G401.6 (cell line): ENCODE results near the gene STBD1.
"Not testable (repeated sequence)": the region's sequence is repeated elsewhere in the genome, so short reads cannot be mapped to it uniquely, and the experiment has no call there.

Source experiments
- FAIRE-seq: peaks from 2 replicates; lab custom pipeline; 2012; peaks lifted over from hg19 to GRCh38; lab: Jason Lieb, UNC

The STBD1 gene

DNA sequence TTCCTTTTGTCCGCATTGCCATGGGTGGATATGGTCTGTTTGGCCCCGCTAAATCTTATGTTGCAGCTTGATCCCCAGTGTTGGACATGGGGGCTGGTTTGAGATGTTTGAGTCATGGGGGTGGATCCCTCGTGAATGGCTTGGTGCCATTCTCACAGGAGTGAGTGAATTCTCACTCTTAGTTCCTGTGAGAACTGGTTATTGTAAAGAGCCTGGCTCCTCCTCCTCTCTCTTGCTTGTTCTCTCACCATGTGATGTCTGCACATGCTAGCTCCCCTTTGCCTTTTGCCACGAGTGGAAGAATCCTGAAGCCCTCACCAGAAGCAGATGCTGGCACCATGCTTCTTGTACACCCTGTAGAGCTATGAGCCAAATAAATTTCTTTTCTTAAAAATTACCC is 22.6 kb upstream of the STBD1 start:
- no peak for FAIRE-seq

DNA sequence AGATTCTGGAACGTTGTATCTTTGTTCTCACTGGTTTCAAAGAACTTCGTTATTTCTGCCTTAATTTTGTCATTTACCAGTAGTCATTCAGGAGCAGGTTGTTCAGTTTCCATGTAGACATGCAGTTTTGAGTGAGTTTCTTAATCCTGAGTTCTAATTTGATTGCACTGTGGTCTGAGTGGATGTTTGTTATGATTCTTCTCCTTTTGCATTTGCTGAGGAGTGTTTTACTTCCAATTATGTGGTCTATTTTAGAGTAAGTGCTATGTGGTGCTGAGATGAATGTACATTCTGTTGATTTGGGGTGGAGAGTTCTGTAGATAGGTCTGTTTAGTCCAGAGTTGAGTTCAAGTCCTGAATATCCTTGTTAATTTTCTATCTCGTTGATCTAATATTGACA is 18.7 kb upstream of the STBD1 start:
- FAIRE-seq = not testable (repeated sequence)

DNA sequence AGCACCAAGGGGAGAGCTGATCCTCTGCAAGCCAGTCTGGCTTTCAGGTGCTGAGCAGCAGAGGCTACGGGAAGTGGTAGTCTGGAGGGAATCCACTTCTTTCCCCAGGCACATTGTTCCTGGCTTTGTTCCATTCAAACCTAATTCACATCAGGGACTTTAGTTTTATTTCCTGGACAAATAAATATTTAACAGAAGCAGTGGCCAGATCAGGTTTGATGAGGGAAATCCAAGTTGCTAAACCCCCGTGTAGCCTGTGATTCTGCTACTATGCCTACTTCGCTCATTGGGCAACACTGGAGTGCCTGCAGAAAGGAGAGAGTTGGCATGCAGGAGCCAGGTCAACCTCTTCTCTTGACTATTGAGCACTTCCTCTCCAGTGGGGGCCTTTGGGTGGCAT is 13.8 kb upstream of the STBD1 start:
- FAIRE-seq = no peak

- no peak for FAIRE-seq
Observed at GRCh38 chr4:76293772-76294171, 12.8 kb upstream of the STBD1 start.

DNA sequence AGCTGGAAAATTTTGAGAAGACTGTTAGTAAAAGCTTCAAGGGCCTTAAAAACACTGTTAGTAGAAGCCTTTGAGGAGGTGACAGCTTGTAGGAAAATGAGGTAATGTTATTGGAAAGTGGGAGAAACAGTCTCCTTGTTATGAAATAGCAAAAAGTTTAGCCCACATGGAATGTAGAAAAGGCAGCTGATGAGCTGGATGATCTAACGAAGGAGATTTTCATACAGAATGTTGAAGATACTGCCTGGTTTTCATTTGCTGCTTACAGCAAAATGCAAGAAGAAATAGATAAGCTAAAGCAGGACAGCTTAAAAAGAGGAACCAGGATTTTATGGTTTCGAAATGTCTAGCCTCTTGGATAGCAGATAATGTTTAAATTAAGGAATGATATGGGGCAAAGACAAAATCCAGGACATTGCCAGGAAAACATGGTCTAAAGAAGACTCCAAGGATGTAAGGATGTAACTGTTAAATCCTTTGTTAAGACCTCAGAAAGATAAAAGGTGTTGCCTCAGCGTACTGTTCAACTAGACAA is 10.2 kb upstream of the STBD1 start:
- no peak for FAIRE-seq

DNA sequence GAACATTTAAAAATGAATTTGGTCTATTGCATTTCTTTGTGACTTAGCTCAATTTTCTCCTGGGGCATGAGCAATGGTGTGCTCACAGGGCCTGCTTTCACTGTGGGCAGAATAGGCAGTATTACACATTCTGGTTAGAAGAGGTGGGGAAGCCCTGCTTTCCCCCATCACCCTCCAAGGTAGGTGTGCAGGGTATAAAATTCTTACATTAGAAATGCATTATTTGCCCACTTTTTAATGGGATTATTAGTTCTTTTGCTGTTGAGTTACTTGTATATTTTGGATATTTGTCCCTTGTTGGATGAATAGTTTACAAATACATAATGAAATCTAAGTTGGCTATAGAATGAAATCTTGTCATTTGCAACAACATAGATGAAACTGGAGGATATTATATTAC is 8.3 kb upstream of the STBD1 start:
- no peak for FAIRE-seq

- FAIRE-seq = no peak
Observed at GRCh38 chr4:76300012-76300411, 6.5 kb upstream of the STBD1 start.

DNA sequence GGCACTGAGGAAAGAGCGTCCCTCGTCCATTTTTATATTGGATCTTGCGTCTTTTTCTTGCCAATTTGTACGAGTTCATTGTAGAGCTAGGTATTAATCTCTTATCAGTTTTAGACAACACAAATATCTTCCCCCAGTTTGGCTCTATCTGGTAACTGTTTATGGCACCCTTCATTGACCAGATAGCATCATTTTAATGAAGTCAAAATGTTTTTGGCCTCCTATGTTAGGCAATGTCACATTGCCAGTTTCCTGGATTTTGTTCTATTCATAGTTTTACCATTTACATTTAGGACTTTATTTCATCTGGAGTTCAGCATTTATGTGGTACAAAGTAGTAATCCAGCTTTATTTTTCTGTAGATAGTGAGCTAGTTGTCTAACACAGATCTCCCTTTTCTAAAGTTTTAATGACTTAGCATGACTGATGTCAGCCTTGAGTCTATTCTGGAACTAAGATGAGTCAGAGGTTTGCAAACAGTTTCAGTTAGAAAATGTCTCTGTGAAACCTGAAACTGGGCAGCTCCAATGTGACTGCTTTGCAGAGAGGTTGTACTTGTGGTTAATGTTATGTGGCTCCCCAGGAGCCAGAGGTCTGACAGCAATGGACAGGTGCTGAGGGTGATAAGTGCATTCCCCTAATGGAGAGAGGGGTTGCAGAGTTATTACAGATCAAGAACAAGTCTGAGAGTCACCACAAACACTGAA is 5.3 kb upstream of the STBD1 start:
- FAIRE-seq = no peak

DNA sequence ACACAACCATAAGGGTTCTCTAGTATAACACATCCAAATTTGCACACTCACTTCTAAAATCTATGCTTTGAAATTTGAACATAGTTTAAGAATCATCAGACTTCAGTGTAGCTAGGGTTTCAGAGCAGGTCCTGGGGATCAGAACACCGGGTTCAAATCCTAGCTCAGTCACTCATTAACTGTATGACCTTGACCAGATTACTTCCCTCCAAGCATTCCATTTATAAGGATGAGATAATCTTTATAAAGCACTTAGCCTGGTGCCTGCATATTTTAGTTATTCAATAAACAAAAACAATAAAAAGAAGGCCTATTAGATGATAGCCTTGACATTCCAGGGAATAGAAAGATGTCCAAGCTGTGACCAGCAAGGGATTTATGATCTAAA is 4.8 kb upstream of the STBD1 start:
- no peak for FAIRE-seq

- no peak for FAIRE-seq
Observed at GRCh38 chr4:76302826-76303438, 3.6 kb upstream of the STBD1 start.

DNA sequence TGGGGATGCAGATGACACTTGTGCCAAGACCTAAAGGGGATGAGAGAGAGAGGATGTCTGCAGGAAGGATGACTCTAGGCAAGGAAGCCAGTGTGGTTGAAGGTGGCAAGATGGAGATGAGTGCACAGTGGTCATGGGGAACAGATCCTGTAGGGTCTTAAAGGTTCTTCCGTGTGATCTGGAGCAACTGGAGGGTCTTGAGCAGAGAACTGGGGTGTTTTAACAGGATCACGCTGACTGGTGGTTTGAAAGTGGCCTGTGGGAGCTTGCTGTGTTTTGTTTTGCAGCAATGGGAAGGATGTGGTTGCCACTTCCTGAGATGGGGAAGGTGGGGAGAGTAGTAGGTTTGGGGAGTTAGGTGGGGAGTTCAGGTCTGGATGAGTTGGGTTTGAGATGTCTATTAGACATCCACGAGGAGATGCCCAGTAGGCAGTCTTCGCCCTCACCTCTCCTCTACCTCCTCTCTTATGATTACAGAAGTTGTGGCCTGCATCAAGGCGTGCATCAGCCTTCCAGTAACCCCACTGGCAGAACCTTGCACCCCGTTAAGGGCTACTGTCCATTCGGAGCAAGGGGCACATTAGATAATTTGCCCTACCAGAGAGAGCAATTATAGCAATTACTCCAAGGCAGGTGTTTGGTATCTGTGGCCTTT is 1.4 kb upstream of the STBD1 start:
- no peak for FAIRE-seq

GRCh38 chr4:76306882-76307659 is 538 bp downstream of the STBD1 start:
- no peak for FAIRE-seq

GRCh38 chr4:76307660-76308014 is 1.1 kb downstream of the STBD1 start:
- no peak for FAIRE-seq

GRCh38 chr4:76308548-76308947 is 2.0 kb downstream of the STBD1 start:
- FAIRE-seq = no peak

DNA sequence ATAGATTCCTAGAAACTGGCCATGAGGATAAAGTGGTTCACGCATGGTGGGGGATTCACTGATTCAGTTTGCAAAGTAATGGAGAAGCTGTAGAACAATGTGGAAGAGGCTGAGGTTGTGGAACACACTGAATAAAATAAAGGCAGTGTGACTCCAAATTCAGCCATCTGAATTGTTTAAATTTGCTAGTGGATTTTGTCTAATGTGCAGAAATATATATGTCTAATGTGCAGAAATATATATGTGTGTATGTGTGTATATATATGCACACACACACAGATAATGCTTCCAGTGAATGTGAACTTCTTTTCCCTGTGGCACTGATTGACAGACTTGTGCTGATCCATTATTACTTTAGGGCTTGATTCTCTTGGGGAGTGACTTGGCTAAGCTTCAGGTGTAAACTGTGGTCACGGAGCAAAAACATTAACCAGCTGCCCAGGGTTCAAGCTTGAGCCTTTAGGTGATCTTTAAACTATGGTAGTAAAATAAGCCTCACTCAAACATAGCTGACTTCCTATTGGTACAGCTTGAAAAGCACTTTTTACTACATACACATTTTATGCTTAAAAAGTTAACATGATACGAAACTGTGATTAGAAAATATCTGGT is 3.5 kb downstream of the STBD1 start:
- FAIRE-seq = no peak

DNA sequence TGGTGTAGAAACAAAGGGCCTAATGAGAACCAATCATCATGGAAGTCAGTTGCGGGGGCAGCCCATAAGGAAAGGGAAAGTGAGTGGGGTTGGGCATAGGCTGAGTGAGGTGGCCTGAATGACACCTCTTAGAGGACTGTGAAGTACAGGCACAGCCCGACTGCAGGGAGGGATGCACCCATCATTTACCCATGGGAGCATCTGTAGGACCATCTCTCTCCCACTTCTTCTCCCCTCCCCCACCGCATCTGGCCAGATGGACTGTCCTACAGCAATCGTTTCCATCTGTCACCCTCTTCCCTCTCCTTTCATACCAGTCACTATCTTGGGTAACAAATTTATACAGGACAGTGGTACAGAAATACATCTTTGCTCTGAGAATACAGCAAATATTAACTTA is 4.2 kb downstream of the STBD1 start:
- no peak for FAIRE-seq

- FAIRE-seq = no peak
Observed at GRCh38 chr4:76311896-76312331, 5.4 kb downstream of the STBD1 start.

DNA sequence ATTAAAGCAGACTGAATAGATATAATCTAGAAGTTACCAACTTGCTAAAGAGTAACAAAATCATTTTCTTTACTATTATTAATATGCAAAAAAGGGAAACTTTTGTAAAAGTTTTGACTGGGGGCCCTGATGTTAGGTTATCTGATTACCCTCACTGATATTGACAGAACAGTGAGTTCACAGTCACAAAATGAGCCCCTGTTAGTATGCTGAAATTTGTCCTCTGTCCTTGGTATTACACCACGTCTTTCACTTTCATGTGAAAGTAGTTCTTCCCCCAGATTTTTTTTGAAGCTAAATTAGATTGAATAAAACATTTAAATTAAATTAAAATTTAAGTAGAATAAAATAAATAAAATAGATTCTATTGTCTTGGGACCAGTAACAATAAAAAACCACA is 5.9 kb downstream of the STBD1 start:
- no peak for FAIRE-seq

DNA sequence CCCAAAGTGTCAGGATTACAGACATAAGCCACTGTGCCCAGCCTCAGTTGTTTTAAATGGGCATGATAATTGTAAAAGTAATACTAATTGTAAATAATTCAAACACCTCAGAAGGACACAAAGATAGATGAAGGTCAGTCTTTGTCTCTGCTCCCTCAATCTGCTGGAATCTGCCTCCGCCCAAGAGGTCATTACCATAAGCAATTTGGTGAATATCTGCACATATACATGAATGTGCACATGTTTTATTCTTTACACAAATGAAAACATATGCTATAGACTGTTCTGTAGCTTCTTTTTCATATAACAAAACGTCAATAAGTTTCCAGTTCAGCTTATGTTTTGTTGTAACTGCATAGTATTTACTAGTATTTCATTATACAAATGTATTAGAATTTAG is 7.0 kb downstream of the STBD1 start:
- FAIRE-seq = no peak

DNA sequence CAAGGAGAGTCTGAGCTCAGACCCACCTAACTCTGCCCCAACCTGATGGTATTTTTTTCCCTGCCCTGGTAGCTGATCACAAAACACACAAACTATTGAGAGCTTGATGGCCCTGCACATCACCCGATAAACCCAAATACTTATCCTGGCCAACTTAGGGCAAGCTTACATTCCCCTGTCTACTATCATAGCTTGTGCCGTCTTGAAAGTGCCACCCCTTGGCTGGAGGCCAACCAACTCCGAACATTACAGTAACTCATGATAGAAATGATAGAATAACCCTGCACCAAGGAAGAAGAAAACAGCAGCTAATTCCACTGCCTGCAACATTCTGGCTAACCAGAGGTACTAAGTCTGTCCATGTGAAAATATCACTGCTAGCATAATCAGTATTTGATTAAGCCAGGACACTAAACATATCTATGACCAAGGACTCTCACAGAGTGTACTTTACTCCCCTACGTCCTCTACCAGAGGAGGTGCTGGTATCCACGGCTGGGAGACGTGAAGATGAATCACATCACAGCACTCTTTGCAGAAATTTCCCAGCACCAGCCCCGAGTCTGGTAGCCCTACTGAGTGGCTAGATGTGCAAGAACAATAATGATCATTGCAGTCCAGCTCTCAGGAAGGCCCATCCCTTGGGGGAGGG is 8.9 kb downstream of the STBD1 start:
- no peak for FAIRE-seq

DNA sequence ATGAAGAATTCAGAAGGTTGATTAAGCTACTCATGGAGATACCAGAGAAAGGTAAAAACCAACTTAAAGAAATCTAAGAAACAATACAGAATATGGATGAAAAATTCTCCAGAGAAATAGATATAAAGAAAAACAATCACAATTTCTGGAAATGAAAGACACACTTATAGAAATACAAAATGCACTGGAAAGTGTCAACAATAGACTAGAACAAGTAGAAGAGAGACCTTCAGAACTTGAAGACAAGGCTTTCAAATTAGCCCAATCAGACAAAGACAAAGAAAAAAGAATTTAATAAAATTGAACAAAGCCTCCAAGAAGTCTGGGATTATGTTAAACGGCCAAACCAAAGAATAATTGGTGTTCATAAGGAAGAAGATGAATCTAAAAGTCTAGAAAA is 9.6 kb downstream of the STBD1 start:
- peak; percentile 17 for FAIRE-seq

DNA sequence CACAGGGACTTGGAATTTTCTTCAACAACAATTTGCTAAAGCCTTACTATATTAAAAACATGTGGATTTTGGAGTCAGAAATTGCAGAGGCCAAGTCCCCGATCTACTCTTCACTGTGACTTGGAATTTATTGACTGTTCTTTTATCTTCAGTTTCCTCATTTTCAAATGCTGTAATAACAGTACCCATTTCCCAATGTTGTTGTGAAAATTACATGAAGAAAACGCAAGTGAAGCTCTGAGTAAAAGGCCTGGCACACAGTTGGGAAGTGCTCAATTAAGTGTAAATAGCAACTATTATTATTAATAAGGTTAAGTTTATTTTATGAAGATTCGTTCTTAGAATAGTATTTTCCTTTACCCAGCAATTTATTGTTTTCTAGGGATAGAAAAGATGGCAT is 15.7 kb downstream of the STBD1 start:
- no peak for FAIRE-seq
